ENCODE measurements around the gene ATG4B.
A peak's percentile ranks its signal among the peaks of the same experiment; 100 is the strongest.
"Not testable (repeated sequence)": the region's sequence is repeated elsewhere in the genome, so short reads cannot be mapped to it uniquely, and the experiment has no call there.

The ATG4B gene

DNA sequence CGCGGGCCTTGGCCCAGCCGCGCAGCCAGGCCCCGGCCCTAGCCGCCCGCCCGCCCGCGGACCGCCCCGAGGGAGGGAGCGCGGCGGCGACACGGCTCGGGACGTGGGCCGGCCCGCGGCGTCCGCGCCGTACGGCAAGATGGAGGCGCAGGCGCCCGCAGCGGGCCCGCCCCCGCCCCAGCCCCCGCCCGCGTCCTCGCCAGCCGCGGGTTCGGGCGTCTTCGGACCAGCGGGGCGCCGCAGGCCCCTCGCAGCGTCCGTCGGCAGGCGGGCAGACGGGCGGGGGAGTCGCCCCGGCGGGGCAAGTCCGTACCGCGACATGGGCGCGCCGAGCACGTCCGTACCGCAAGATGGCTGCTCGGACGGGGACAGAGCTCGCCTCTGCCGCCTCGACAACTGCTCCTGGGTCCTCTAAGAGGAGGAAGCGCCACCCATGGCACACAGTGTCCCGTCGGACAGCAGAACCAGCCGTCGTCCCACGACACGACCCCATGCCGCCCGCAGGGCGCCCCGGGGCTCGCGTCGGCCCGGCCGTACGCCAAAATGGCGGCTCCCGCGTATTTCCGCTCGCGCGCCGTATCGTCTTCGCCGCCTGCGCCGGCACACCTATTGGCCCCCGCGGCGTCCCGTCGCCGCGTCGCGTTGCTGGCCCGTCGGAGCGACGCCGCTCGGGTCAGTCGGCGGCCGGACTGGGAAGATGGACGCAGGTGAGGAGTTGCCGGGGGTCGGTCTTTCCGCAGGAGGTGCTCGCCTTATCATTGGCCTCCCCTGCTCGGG is at the start of gene ATG4B, which contains the start of gene THAP4:
TSS of gene ATG4B (plus strand) at position 676 of the 777 bp plus-strand sequence. CDS start at position 698, 22 bp downstream.
TSS of gene THAP4 (minus strand) at position 141 of the 777 bp plus-strand sequence. CDS start 141 bp downstream, outside the sequence.
- Histone ChIP-seq H3K4me1 (peaks cover 16% of the 10 kb centered on the region), H3K27me3 (ENCODE audit: low read depth) (no peaks in the 10 kb centered on the region), H3K4me3 (peak within 1 kb of the TSS; percentile 99), H3K9me3 (peaks cover 8% of the 10 kb centered on the region; the same call in 1 of the 2 replicates), H3K36me3 (replicated peaks) (peaks cover 34% of the 10 kb centered on the region)
- in situ Hi-C loops (cut with MboI; ENCODE audit: low sequenced_read_pairs), result no loop called here
- DNase-seq (ENCODE audit: low spot score in 2 of 2), result peak; percentile 74 to 86

DNA sequence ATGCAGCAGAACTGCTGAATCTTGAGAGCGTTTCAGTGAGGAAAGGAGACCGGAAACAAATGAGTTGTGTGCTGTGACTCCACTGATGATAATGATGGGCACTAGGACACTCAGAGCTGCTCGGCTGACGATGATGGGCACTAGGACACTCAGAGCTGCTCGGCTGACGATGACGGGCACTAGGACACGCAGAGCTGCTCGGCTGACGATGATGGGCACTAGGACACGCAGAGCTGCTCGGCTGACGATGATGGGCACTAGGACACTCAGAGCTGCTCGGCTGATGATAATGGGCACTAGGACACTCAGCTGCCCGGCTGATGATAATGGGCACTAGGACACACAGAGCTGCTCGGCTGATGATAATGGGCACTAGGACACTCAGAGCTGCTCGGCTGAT is 47.6 kb upstream of the ATG4B start:
- H3K27me3 ChIP-seq (ENCODE audit: low read depth); DNase-seq (ENCODE audit: low spot score in 2 of 2); H3K4me3 ChIP-seq; in situ Hi-C loops (cut with MboI; ENCODE audit: low sequenced_read_pairs); H3K4me1 ChIP-seq: not testable (repeated sequence)
- H3K36me3 ChIP-seq (replicated peaks), result peaks cover 34% of the 10 kb centered on the region
- H3K9me3 ChIP-seq, result peaks cover 15% of the 10 kb centered on the region

DNA sequence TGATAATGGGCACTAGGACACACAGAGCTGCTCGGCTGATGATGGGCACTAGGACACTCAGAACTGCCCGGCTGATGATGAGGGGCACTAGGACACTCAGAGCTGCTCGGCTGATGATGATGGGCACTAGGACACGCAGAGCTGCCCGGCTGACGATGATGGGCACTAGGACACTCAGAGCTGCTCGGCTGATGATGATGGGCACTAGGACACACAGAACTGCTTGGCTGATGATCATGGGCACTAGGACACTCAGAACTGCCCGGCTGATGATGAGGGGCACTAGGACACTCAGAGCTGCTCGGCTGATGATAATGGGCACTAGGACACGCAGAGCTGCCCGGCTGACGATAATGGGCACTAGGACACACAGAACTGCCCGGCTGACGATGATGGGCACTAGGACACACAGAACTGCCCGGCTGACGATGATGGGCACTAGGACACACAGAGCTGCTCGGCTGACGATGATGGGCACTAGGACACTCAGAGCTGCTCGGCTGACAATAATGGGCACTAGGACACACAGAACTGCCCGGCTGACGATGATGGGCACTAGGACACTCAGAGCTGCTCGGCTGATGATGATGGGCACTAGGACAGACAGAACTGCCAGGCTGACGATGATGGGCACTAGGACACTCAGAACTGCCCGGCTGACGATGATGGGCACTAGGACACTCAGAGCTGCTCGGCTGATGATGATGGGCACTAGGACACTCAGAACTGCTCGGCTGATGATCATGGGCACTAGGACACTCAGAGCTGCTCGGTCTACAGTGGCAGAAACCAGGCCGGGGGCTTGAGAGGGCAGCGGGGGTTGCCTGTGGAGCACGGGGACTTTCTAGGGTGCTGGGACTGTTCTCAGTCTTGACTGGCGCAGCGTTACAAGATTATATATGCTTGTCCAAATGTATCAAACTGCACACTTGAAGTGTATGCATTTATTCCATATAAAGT is 46.7 kb upstream of the ATG4B start:
- peaks cover 32% of the 10 kb centered on the region for H3K36me3 ChIP-seq (replicated peaks)
- H3K4me3 ChIP-seq; H3K27me3 ChIP-seq (ENCODE audit: low read depth); DNase-seq (ENCODE audit: low spot score in 2 of 2); in situ Hi-C loops (cut with MboI; ENCODE audit: low sequenced_read_pairs); H3K4me1 ChIP-seq: not testable (repeated sequence)
- H3K9me3 ChIP-seq, result peaks cover 15% of the 10 kb centered on the region

DNA sequence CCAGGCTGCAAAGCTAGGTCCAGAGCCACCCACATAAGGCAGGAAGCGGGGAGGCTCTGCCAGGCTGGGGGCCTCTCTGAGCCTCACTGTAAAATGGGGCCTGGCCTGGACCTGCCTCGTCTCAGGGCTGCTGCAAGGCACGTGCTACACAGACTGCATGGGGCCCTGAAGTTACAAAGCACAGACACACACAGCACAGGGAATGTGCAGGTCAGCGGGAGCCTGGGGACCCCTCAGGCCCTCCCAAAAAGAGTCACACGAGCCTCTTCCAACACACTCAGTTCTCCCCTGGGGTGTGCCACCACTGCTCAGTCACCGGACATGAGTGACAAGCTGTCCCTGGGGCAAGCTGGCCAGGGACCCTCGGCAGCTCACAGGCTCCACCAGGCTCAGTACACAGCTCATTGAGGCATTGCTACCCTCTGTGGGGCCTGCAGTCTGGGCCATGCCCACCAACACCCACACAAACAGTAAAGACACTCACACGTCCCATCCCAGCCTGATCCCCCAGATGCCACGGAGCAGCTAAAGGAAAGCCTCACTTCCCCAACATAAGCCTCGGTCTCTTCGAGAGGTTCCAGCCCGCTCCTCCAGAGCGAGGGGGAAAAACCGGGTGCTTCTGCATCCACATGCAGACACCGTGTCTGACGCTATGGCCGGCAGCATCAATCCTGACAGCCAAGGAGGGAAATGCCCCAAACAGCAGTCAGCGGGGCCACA is 45.2 kb upstream of the ATG4B start:
- H3K27me3 ChIP-seq (ENCODE audit: low read depth), result no peaks in the 10 kb centered on the region
- H3K36me3 ChIP-seq (replicated peaks), result peaks cover 27% of the 10 kb centered on the region
- H3K4me3 ChIP-seq, result no peak overlapping the region
- peaks cover 4% of the 10 kb centered on the region for H3K9me3 ChIP-seq
- no peak for DNase-seq (ENCODE audit: low spot score in 2 of 2)
- H3K4me1 ChIP-seq, result no peaks in the 10 kb centered on the region
- in situ Hi-C loops (cut with MboI; ENCODE audit: low sequenced_read_pairs), result no loop called here

DNA sequence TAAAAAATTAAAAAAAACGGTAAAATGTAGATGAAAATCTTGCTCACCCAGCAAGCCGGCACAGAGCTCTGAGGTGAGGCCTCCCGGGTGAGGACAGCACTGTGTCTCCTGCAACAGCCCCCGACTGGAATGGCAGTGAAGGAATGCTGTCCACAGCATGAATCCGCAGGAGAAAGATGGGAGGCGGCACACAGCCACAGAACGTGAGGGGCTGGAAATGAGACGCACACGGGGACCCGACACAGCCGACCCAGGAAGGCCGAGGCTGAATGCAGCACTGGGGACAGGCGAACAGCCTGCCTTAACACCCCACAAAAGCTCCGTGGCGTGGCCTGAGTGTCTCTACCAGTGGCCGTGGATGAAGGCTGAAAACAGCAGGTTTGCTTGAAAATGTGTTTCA is 44.2 kb upstream of the ATG4B start:
- Histone ChIP-seq H3K9me3 (no peaks in the 10 kb centered on the region), H3K4me1 (no peaks in the 10 kb centered on the region), H3K27me3 (ENCODE audit: low read depth) (no peaks in the 10 kb centered on the region), H3K4me3 (no peak overlapping the region), H3K36me3 (replicated peaks) (peaks cover 30% of the 10 kb centered on the region)
- no peak for DNase-seq (ENCODE audit: low spot score in 2 of 2)
- in situ Hi-C loops (cut with MboI; ENCODE audit: low sequenced_read_pairs), result no loop called here

DNA sequence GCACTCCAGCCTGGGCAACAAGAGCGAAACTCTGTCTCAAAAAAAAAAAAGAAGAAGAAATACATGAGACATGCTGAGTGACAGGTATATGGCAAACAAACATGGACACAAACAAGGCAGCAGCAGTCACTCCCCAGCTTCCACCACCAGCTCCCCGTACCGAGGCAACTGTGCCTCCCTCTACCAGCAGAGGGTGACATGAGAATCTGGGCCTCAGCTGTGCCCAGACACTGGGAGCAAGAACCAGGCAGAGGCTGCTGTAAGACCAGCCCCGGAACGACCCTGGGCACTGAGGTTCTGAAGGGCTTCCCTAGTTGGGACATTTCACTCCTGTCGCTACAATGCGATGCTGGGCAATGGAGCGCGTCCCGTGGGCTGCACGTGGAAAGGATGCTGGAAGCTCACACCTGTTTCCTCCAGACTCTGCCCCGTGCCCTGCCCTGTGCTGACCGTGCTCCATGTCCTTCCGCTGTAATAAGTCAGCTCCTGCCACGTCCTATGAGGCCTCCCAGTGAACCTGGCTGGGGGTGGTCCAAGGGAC is 41.8 kb upstream of the ATG4B start:
- in situ Hi-C loops (cut with MboI; ENCODE audit: low sequenced_read_pairs), result no loop called here
- DNase-seq (ENCODE audit: low spot score in 2 of 2), result peak in 1 of 2 experiments; percentile 54
- H3K27me3 ChIP-seq (ENCODE audit: low read depth), result no peaks in the 10 kb centered on the region

DNA sequence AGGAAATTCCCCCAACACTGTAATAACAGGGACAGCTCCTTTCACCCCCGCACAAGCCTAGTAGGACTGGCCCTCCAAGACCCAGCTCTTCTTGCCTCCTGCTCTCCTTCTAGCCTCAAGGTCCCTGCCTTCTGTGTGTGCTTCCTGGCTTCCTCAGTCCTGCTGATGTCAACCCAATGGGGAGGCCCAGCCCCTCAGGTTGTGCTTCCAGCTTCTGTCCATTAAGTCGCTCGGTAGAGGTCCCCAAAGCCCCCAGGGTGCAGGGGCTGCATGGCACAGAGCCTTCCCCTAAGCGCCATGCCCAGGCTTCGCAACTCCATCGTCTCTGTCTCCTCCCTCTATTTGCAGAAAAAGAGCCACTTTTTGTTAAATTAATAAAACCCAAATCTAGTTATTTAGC is 39.9 kb upstream of the ATG4B start:
- no peak for DNase-seq (ENCODE audit: low spot score in 2 of 2)
- peaks cover 45% of the 10 kb centered on the region for H3K36me3 ChIP-seq (replicated peaks)
- in situ Hi-C loops (cut with MboI; ENCODE audit: low sequenced_read_pairs), result no loop called here
- H3K27me3 ChIP-seq (ENCODE audit: low read depth), result no peaks in the 10 kb centered on the region
- no peaks in the 10 kb centered on the region for H3K4me1 ChIP-seq
- H3K4me3 ChIP-seq, result no peak overlapping the region
- H3K9me3 ChIP-seq, result no peaks in the 10 kb centered on the region

More for the DNA sequence above, 41.8 kb upstream of the ATG4B start:
- H3K4me3 ChIP-seq, result no peak overlapping the region
- peaks cover 38% of the 10 kb centered on the region for H3K36me3 ChIP-seq (replicated peaks)
- H3K9me3 ChIP-seq, result no peaks in the 10 kb centered on the region
- no peaks in the 10 kb centered on the region for H3K4me1 ChIP-seq

DNA sequence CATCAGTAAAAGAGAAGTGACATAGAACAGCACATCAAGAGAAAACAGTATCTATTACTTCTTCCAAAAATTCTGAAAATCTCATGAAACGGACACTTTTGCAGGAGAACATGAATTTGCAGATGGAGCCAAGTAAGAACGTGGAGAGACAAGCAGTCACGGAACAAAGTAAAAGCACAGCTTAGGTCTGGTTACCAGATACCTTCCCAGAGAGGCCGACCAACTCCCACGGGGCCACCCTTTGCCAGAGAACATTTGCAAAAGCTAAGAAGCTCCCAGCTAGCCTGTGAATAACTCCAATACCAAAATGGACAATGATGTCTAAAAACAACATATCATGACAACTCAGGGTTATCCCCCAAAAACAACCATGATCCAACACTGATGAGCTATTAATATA is 39.4 kb upstream of the ATG4B start:
- H3K9me3 ChIP-seq, result no peaks in the 10 kb centered on the region
- peaks cover 46% of the 10 kb centered on the region for H3K36me3 ChIP-seq (replicated peaks)
- no peak overlapping the region for H3K4me3 ChIP-seq
- H3K27me3 ChIP-seq (ENCODE audit: low read depth), result no peaks in the 10 kb centered on the region
- H3K4me1 ChIP-seq, result no peaks in the 10 kb centered on the region
- no peak for DNase-seq (ENCODE audit: low spot score in 2 of 2)
- in situ Hi-C loops (cut with MboI; ENCODE audit: low sequenced_read_pairs), result no loop called here

DNA sequence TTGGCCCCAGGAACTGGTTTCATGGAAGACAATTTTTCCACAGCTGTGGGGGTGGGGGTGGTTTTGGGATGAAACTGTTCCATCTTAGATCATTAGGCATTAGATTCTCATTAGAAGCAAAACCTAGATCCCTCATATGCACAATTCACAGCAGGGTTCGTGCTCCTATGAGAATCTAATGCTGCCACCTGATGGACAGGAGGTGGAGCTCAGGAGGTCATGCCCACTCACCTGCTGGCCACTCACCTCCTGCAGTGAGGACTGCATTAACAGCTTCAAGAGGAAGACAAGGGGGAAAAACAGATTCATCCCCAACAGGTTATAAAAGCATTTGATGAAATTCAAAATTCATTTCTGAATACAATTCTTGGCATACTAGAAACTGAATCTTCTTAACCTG is 39.0 kb upstream of the ATG4B start:
- DNase-seq (ENCODE audit: low spot score in 2 of 2), result no peak
- in situ Hi-C loops (cut with MboI; ENCODE audit: low sequenced_read_pairs), result no loop called here
- H3K4me3 ChIP-seq, result no peak overlapping the region
- no peaks in the 10 kb centered on the region for H3K9me3 ChIP-seq
- peaks cover 42% of the 10 kb centered on the region for H3K36me3 ChIP-seq (replicated peaks)
- H3K4me1 ChIP-seq, result no peaks in the 10 kb centered on the region
- no peaks in the 10 kb centered on the region for H3K27me3 ChIP-seq (ENCODE audit: low read depth)

DNA sequence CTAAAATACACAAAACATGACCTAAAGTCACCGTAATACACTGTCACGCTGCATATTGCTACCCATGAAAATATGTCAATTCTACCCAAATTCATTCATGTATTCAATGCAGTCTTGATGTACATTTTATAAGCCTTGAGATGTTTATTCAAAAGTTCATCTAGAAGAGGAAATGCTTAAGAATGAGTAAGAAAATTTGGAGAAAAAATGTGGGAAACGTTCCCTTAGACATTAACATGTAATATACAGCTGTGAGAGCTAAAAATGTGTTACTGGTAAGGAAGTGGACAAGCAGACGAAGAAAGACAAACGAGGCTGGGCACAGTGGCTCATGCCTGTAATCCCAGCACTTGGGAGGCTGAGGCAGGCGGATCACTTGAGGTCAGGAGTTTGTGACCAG is 37.9 kb upstream of the ATG4B start:
- DNase-seq (ENCODE audit: low spot score in 2 of 2), result no peak
- Histone ChIP-seq H3K9me3 (no peaks in the 10 kb centered on the region), H3K27me3 (ENCODE audit: low read depth) (no peaks in the 10 kb centered on the region), H3K4me3 (no peak overlapping the region), H3K4me1 (no peaks in the 10 kb centered on the region), H3K36me3 (replicated peaks) (peaks cover 43% of the 10 kb centered on the region)
- in situ Hi-C loops (cut with MboI; ENCODE audit: low sequenced_read_pairs), result no loop called here

DNA sequence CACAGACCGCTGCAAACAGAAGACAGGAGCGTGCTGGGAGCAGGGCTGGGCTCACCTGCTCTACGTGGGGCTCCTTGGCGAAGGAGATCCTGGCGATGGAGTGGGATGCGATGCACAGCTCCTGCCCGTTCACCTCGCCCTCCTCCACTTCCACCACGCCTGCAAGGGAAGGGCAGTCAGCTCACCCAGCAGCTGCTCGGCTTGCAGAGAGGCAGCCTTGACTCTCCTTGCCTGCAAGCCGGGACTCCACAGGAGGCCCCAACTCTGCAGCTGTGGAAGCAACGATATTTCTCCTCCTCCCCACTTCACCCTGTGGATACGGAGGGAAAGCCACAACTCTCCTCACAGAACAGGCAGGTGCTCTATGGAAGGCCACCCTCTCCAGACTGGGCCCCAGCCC is 35.7 kb upstream of the ATG4B start:
- H3K9me3 ChIP-seq, result no peaks in the 10 kb centered on the region
- DNase-seq (ENCODE audit: low spot score in 2 of 2), result no peak
- H3K27me3 ChIP-seq (ENCODE audit: low read depth), result no peaks in the 10 kb centered on the region
- no peak overlapping the region for H3K4me3 ChIP-seq
- H3K36me3 ChIP-seq (replicated peaks), result peaks cover 54% of the 10 kb centered on the region
- in situ Hi-C loops (cut with MboI; ENCODE audit: low sequenced_read_pairs), result no loop called here
- no peaks in the 10 kb centered on the region for H3K4me1 ChIP-seq

DNA sequence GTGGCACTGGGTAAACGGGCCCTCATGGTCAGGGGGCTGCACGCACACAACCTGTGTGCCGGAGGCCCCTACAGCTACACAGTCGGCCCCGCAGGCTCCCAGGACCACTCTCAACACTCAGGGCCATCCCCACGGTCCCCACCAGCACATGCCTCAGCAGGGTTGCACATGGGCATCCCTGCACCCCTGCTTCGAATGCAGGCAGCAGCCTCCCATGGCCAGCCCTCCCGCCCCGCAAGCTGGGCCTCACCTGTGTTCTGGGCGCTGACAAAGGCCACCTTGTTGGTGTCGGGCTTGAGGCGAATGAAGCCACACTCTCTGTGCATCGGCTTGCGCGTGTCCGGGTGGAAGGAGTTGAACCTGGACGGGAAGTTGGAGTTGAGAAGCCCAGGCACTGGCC is 34.8 kb upstream of the ATG4B start:
- H3K9me3 ChIP-seq, result no peaks in the 10 kb centered on the region
- no peaks in the 10 kb centered on the region for H3K4me1 ChIP-seq
- no peaks in the 10 kb centered on the region for H3K27me3 ChIP-seq (ENCODE audit: low read depth)
- no peak for DNase-seq (ENCODE audit: low spot score in 2 of 2)
- in situ Hi-C loops (cut with MboI; ENCODE audit: low sequenced_read_pairs), result no loop called here
- H3K36me3 ChIP-seq (replicated peaks), result peaks cover 47% of the 10 kb centered on the region
- H3K4me3 ChIP-seq, result no peak overlapping the region

DNA sequence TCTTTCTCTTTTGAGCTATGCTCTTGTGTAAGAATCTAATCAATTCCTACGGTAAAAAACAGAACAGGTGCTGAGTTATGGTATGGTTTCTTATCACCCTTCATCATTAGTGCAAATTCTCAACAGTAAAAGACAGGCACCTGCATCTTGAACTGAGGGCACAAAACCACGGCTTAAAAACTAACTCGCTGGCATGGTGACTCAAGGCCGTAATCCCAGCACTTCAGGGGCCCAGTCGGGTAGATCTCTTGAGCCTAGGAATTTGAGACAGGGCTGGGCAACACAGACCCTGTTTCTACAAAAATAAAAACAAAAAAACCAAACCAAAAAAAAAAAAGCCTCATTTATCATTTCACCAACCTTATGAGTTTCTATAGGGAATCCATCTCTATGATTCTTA is 33.8 kb upstream of the ATG4B start:
- no peak overlapping the region for H3K4me3 ChIP-seq
- no peaks in the 10 kb centered on the region for H3K9me3 ChIP-seq
- no peaks in the 10 kb centered on the region for H3K4me1 ChIP-seq
- peaks cover 54% of the 10 kb centered on the region for H3K36me3 ChIP-seq (replicated peaks)
- no peaks in the 10 kb centered on the region for H3K27me3 ChIP-seq (ENCODE audit: low read depth)
- in situ Hi-C loops (cut with MboI; ENCODE audit: low sequenced_read_pairs), result no loop called here
- no peak for DNase-seq (ENCODE audit: low spot score in 2 of 2)
